ENCODE measurements around the gene ANKS1A. TPM values are rescaled to one million over a fixed set of nuclear protein-coding genes. Genes with fewer than 3 reads are reported as not detected.

The ANKS1A gene
- total RNA-seq, 1 donor: 7.2 TPM

DNA sequence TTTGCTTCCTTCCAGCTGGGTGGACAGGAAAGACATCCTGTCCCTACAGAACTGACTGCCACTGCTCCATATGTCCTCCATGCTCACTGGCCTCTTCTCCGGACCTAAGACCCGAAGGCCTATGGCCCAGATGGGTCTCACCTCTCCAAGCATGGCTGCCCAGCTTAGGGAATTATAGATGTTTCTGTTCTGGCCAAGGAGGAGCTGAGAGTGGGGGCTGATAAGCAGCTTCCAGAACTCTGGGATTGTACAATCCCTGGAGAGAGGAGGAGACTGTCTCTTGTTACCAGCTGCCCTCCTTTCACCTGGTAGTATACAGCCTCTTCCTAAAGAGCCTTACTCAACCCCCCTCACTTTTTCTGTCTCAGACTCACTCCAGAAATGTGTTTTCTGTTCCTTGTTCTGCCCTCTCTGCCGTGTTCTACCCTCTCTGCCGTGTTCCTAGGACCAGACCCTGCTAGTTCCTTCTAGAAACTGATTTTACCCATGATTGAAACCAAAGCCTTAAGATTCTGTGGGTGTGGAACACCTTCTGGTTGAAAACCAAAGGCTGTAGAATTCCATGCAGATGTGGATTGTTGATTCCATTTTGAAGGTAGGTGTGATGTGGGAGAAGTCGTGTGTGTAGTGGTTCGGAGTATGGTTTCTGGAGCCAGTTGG is 28.7 kb downstream of the ANKS1A start:
- no peak overlapping the region for H3K4me3 ChIP-seq (ENCODE audit: insufficient read depth, low read length)
- H3K4me1 ChIP-seq (ENCODE audit: insufficient read depth, low read length): peaks cover 26% of the 10 kb centered on the region
- no peaks in the 10 kb centered on the region for H3K36me3 ChIP-seq (ENCODE audit: insufficient read depth, low read length)
- H3K4me2 ChIP-seq (ENCODE audit: insufficient read depth, low read length): no peak overlapping the region
- no peaks in the 10 kb centered on the region for H3K9me3 ChIP-seq (ENCODE audit: low read depth, low read length)
- H4K20me1 ChIP-seq (ENCODE audit: insufficient read depth, low read length): peaks cover 16% of the 10 kb centered on the region
- H2AFZ ChIP-seq (ENCODE audit: low read length): no peak overlapping the region
- peaks cover 35% of the 10 kb centered on the region for H3K79me2 ChIP-seq (ENCODE audit: insufficient read depth, low read length)
- no peak for DNase-seq (ENCODE audit: insufficient read length, low spot score, missing footprints)
- TF ChIP-seq, protein P1, sequence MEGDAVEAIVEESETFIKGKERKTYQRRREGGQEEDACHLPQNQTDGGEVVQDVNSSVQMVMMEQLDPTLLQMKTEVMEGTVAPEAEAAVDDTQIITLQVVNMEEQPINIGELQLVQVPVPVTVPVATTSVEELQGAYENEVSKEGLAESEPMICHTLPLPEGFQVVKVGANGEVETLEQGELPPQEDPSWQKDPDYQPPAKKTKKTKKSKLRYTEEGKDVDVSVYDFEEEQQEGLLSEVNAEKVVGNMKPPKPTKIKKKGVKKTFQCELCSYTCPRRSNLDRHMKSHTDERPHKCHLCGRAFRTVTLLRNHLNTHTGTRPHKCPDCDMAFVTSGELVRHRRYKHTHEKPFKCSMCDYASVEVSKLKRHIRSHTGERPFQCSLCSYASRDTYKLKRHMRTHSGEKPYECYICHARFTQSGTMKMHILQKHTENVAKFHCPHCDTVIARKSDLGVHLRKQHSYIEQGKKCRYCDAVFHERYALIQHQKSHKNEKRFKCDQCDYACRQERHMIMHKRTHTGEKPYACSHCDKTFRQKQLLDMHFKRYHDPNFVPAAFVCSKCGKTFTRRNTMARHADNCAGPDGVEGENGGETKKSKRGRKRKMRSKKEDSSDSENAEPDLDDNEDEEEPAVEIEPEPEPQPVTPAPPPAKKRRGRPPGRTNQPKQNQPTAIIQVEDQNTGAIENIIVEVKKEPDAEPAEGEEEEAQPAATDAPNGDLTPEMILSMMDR (IDR thresholded peaks at IDR 0.05; ENCODE audit: extremely low read depth, low read depth, low read length): no peak
- no peak overlapping the region for H3K27ac ChIP-seq (ENCODE audit: low read depth, low read length)
- no peaks in the 10 kb centered on the region for H3K27me3 ChIP-seq (ENCODE audit: insufficient read depth, low read length)

DNA sequence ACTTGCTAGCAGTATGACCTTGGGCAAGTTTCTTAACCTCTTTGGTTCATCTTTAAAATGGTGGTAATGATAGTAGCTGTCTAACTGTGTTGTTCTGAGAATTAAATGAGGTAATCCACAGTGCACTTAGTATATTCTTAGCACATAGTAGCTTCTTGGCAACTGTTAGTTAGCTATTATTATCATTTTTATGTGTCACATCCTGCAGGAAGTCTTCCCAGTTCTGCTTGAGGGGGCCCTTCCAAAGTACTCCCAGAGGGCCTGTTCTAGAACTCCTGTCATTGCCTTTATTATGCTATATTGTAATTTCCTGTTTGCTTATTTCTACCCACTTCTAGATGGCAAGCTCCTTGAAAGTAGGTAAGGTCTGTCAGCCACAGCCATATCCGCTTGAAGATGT is 30.6 kb downstream of the ANKS1A start:
- Histone ChIP-seq H3K4me2 (ENCODE audit: insufficient read depth, low read length) (no peak overlapping the region), H3K27ac (ENCODE audit: low read depth, low read length) (no peak overlapping the region), H3K9me3 (ENCODE audit: low read depth, low read length) (no peaks in the 10 kb centered on the region)

DNA sequence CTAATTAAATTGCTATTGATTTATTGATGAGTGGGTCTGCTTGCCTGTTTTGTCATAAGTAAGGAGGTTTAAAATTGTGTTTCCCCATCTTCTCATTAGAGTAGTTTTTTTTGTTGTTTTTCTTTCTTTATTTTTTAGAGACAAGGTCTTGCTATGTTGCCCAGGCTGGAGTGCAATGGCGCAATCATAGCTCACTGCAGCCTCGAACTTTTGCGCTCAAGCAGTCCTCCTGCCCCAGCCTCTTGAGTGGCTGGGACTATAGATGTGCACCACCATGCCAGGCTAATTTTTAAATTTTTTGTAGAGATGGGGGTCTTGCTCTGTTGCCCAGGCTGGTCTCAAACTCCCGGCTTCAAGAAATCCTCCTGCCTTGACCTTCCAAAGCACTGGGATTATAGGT is 31.0 kb downstream of the ANKS1A start:
- TF ChIP-seq, protein P1 (IDR thresholded peaks at IDR 0.05; ENCODE audit: extremely low read depth, low read depth, low read length): no peak
- no peak overlapping the region for H3K4me3 ChIP-seq (ENCODE audit: insufficient read depth, low read length)
- H3K9me3 ChIP-seq (ENCODE audit: low read depth, low read length): no peaks in the 10 kb centered on the region
- DNase-seq (ENCODE audit: insufficient read length, low spot score, missing footprints): no peak
- no peaks in the 10 kb centered on the region for H3K27me3 ChIP-seq (ENCODE audit: insufficient read depth, low read length)
- peaks cover 5% of the 10 kb centered on the region for H4K20me1 ChIP-seq (ENCODE audit: insufficient read depth, low read length)
- H3K4me2 ChIP-seq (ENCODE audit: insufficient read depth, low read length): no peak overlapping the region
- no peaks in the 10 kb centered on the region for H3K36me3 ChIP-seq (ENCODE audit: insufficient read depth, low read length)
- H3K4me1 ChIP-seq (ENCODE audit: insufficient read depth, low read length): peaks cover 10% of the 10 kb centered on the region
- H2AFZ ChIP-seq (ENCODE audit: low read length): no peak overlapping the region
- no peak overlapping the region for H3K27ac ChIP-seq (ENCODE audit: low read depth, low read length)
- H3K79me2 ChIP-seq (ENCODE audit: insufficient read depth, low read length): peaks cover 24% of the 10 kb centered on the region

More for the DNA sequence above, 30.6 kb downstream of the ANKS1A start:
- TF ChIP-seq, protein P1 (IDR thresholded peaks at IDR 0.05; ENCODE audit: extremely low read depth, low read depth, low read length): no peak
- Histone ChIP-seq H3K4me1 (ENCODE audit: insufficient read depth, low read length) (peaks cover 13% of the 10 kb centered on the region), H3K27me3 (ENCODE audit: insufficient read depth, low read length) (no peaks in the 10 kb centered on the region), H4K20me1 (ENCODE audit: insufficient read depth, low read length) (peaks cover 9% of the 10 kb centered on the region), H2AFZ (ENCODE audit: low read length) (no peak overlapping the region), H3K79me2 (ENCODE audit: insufficient read depth, low read length) (peaks cover 29% of the 10 kb centered on the region), H3K36me3 (ENCODE audit: insufficient read depth, low read length) (no peaks in the 10 kb centered on the region), H3K4me3 (ENCODE audit: insufficient read depth, low read length) (no peak overlapping the region)
- DNase-seq (ENCODE audit: insufficient read length, low spot score, missing footprints): no peak

DNA sequence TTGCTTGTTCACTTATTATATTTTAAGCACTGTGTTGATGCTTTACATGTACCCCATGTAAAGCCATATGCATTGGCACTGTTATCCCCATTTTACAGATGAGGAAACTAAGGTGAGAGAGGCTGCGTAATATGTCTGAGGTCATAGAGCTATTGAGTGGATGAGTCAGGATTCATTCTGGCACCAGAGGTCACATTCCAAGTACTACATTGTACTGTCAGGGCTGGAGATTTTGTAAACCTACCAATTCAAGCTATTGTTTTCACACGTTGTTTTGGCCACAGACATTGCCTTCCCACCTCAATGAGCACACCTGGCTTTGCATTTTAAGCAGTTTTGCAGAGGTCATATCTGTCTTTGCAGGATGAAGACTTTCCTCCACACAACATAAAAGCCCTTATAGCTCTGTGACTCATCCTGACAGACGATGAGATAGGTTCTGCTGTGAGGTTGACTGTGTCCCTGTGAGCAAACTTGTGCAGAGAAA is 33.2 kb downstream of the ANKS1A start:
- peaks cover 10% of the 10 kb centered on the region for H4K20me1 ChIP-seq (ENCODE audit: insufficient read depth, low read length)
- H3K27ac ChIP-seq (ENCODE audit: low read depth, low read length): no peak overlapping the region
- no peak overlapping the region for H3K4me3 ChIP-seq (ENCODE audit: insufficient read depth, low read length)
- no peak overlapping the region for H2AFZ ChIP-seq (ENCODE audit: low read length)
- TF ChIP-seq, protein P1 (IDR thresholded peaks at IDR 0.05; ENCODE audit: extremely low read depth, low read depth, low read length): no peak
- H3K9me3 ChIP-seq (ENCODE audit: low read depth, low read length): no peaks in the 10 kb centered on the region
- peaks cover 21% of the 10 kb centered on the region for H3K4me1 ChIP-seq (ENCODE audit: insufficient read depth, low read length)
- H3K27me3 ChIP-seq (ENCODE audit: insufficient read depth, low read length): no peaks in the 10 kb centered on the region
- H3K36me3 ChIP-seq (ENCODE audit: insufficient read depth, low read length): no peaks in the 10 kb centered on the region
- no peak for DNase-seq (ENCODE audit: insufficient read length, low spot score, missing footprints)
- no peak overlapping the region for H3K4me2 ChIP-seq (ENCODE audit: insufficient read depth, low read length)
- peaks cover 17% of the 10 kb centered on the region for H3K79me2 ChIP-seq (ENCODE audit: insufficient read depth, low read length)

Data from osteoblast (primary cell).